ENCODE measurements around the gene DHRS13.

DNA sequence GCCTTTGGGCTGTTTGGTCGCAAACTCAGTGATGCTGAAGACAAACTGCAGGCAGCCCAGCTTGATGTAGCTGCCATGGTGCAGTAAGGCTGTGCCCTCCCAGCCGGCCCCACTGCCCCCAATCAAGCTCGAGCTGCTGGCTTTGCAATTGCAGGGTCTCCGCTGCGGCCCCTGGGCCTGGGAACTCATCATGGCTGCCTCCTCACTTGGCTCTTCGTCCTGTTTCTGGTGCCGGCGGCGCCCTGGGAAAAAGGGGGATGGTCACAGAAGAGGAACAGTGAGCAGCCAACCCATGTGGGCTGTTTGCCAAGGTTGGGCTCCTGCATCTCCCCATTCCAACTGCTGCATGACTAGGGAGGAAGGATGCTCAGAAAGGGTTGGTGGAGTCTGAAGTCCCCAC is 3.4 kb upstream of the DHRS13 start:
- TF ChIP-seq GATA2 (IDR thresholded peaks at IDR 0.05; ENCODE audit: low read depth, low read length) (no peak), GATA3 (IDR thresholded peaks at IDR 0.05; ENCODE audit: low read depth, low read length) (no peak)
